OCI-LY7 (cell line): Measurements from ENCODE around the gene CXCL14.

Experiments
- EZH2phosphoT487 ChIP-seq: fragments of 200-600 bp; sonication (generic); IDR thresholded peaks from 2 replicates; pipeline ENCODE4 v1.6.1; 2018; ENCODE audit warnings: low read depth, borderline replicate concordance, mild to moderate bottlenecking, mixed run types, antibody characterized with exemption, low read length, moderate library complexity, mixed read lengths
- TF ChIP-seq, protein P1 (sequence below): fragments of 200-600 bp; sonication (generic); conservative IDR thresholded peaks from 2 replicates; pipeline ENCODE4 v1.5.1; 2014; ENCODE audit warnings: mild to moderate bottlenecking, antibody characterized with exemption, low read length, moderate library complexity, mixed read lengths

DNA sequence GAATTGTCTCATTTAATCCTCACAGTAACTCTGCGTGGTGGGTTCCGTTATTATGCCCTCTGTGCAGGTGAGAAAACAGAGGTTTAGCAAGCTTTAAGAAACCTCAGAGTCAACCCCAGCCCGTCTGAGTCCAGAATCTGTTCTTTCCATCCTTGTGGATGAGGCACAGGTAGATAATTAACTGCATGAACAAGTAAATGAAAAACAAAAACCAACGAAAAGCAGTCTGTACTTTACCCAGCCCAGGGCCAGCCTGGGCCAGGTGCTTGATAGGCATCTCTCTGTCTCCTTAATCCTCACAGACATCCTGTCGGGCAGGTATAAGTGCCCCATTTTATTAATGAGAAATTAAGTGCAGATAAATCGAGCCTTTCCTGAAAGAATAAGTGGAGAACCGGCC is 25.3 kb upstream of the CXCL14 start:
- TF ChIP-seq, protein P1, sequence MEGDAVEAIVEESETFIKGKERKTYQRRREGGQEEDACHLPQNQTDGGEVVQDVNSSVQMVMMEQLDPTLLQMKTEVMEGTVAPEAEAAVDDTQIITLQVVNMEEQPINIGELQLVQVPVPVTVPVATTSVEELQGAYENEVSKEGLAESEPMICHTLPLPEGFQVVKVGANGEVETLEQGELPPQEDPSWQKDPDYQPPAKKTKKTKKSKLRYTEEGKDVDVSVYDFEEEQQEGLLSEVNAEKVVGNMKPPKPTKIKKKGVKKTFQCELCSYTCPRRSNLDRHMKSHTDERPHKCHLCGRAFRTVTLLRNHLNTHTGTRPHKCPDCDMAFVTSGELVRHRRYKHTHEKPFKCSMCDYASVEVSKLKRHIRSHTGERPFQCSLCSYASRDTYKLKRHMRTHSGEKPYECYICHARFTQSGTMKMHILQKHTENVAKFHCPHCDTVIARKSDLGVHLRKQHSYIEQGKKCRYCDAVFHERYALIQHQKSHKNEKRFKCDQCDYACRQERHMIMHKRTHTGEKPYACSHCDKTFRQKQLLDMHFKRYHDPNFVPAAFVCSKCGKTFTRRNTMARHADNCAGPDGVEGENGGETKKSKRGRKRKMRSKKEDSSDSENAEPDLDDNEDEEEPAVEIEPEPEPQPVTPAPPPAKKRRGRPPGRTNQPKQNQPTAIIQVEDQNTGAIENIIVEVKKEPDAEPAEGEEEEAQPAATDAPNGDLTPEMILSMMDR, result no peak
- TF ChIP-seq EZH2phosphoT487, result no peak
